ENCODE measurements around the gene CDC26.

GRCh38 chr9:113310538-113310937 is 35.2 kb upstream of the CDC26 start:
- no peak for TF ChIP-seq POLR2AphosphoS5 (IDR thresholded peaks at IDR 0.05; ENCODE audit: low read depth, low read length)
- TF ChIP-seq POLR2A (IDR thresholded peaks at IDR 0.05; ENCODE audit: low read depth, low read length) = no peak
- TF ChIP-seq TAF1 (IDR thresholded peaks at IDR 0.05; ENCODE audit: low read depth, low read length) = no peak
